Activated B cell treated with CpG ODN at 0.5 μM for 24 hours (primary cell): ENCODE measurements around the gene CIAO2B. TPM values are rescaled to one million over a fixed set of nuclear protein-coding genes. Genes with fewer than 3 reads are reported as not detected.

Source experiments
- ATAC-seq: fragments of 200-7000 bp; cut with Tn5 transposase; one replicate; pipeline ENCODE4 v1.10.0; 2021; ENCODE audit warnings: low read depth, mild to moderate bottlenecking, moderate library complexity
- CTCF ChIA-PET: fragments of 350-600 bp; sonication (Branson Sonifier 250); formaldehyde crosslinking; loops from one replicate; lab custom pipeline; 2021; ENCODE audit warnings: antibody characterized with exemption; lab: Charles Lee
- POLR2A ChIA-PET: fragments of 350-600 bp; sonication (Branson Sonifier 250); formaldehyde crosslinking; loops from one replicate; lab custom pipeline; 2021; ENCODE audit warnings: antibody characterized with exemption; lab: Charles Lee
- DNase-seq: peaks from one replicate; pipeline ENCODE4 v3.0.0; 2022
- H3K27ac Mint-ChIP-seq: one replicate; pipeline ENCODE4 v1.8.0; 2020; ENCODE audit warnings: mixed read lengths
- H3K27me3 Mint-ChIP-seq: one replicate; pipeline ENCODE4 v1.8.0; 2021; ENCODE audit warnings: mixed read lengths
- H3K36me3 Mint-ChIP-seq: one replicate; pipeline ENCODE4 v1.8.0; 2021; ENCODE audit warnings: low read depth, mixed read lengths
- H3K4me1 Mint-ChIP-seq: one replicate; pipeline ENCODE4 v1.8.0; 2021; ENCODE audit warnings: mixed read lengths
- H3K4me3 Mint-ChIP-seq: one replicate; pipeline ENCODE4 v1.8.0; 2020; ENCODE audit warnings: mild to moderate bottlenecking, mixed read lengths
- H3K9me3 Mint-ChIP-seq: one replicate; pipeline ENCODE4 v1.8.0; 2020; ENCODE audit warnings: mixed read lengths
- CTCF ChIP-seq: fragments of 200-600 bp; IDR thresholded peaks from one replicate; pipeline ENCODE4 v1.8.0; 2022; ENCODE audit warnings: antibody characterized with exemption, mild to moderate bottlenecking
- intact Hi-C: fragments of 100-400 bp; cut with micrococcal nuclease; formaldehyde crosslinking; loops from one replicate; pipeline ENCODE4 v1.15.1; 2024
- total RNA-seq: library from RNA; stranded (reverse); gene quantifications from 2 replicates; pipeline ENCODE4 v1.2.3, GENCODE V29; 2022

CIAO2B gene
- total RNA-seq, 1 donor from 2014 or later = 66.2 TPM

GRCh38 chr16:66915041-66915440 is 19.2 kb downstream of the CIAO2B start:
- no peak for TF ChIP-seq CTCF
- ChIA-PET CTCF (no interaction called here), POLR2A (no interaction called here)
- intact Hi-C loops = no loop called here
- ATAC-seq (no peak), DNase-seq (no peak)
- H3K27me3 Mint-ChIP-seq = peaks cover 5% of the 10 kb centered on the region
- no peak overlapping the region for H3K27ac Mint-ChIP-seq
- no peaks in the 10 kb centered on the region for H3K36me3 Mint-ChIP-seq
- no peaks in the 10 kb centered on the region for H3K9me3 Mint-ChIP-seq
- H3K4me3 Mint-ChIP-seq = no peak overlapping the region
- H3K4me1 Mint-ChIP-seq = no peaks in the 10 kb centered on the region

- Mint-ChIP-seq H3K4me3 (no peak overlapping the region), H3K27me3 (peaks cover 5% of the 10 kb centered on the region), H3K4me1 (no peaks in the 10 kb centered on the region), H3K27ac (no peak overlapping the region), H3K9me3 (no peaks in the 10 kb centered on the region), H3K36me3 (no peaks in the 10 kb centered on the region)
- ChIA-PET CTCF (no interaction called here), POLR2A (no interaction called here)
- DNase-seq = no peak
- intact Hi-C loops = no loop called here
- no peak for ATAC-seq
- no peak for TF ChIP-seq CTCF
Measured at GRCh38 chr16:66914541-66914940, 19.7 kb downstream of the CIAO2B start.

- ChIA-PET POLR2A (no interaction called here), CTCF (no interaction called here)
- Mint-ChIP-seq H3K4me3 (no peak overlapping the region), H3K27ac (no peak overlapping the region), H3K9me3 (no peaks in the 10 kb centered on the region), H3K36me3 (no peaks in the 10 kb centered on the region), H3K27me3 (peaks cover 3% of the 10 kb centered on the region), H3K4me1 (no peaks in the 10 kb centered on the region)
- TF ChIP-seq CTCF = no peak
- ATAC-seq (no peak), DNase-seq (no peak)
- intact Hi-C loops = no loop called here
Measured at GRCh38 chr16:66913711-66914110, 20.5 kb downstream of the CIAO2B start.

- no peaks in the 10 kb centered on the region for H3K36me3 Mint-ChIP-seq
- H3K9me3 Mint-ChIP-seq = no peaks in the 10 kb centered on the region
- TF ChIP-seq CTCF = no peak
- CTCF ChIA-PET = no interaction called here
- peaks cover 7% of the 10 kb centered on the region for H3K27me3 Mint-ChIP-seq
- ATAC-seq = no peak
- no peak overlapping the region for H3K4me3 Mint-ChIP-seq
- H3K27ac Mint-ChIP-seq = no peak overlapping the region
- H3K4me1 Mint-ChIP-seq = no peaks in the 10 kb centered on the region
- intact Hi-C loops = no loop called here
- POLR2A ChIA-PET = no interaction called here
- no peak for DNase-seq
Measured at GRCh38 chr16:66913081-66913480, 21.1 kb downstream of the CIAO2B start.

- Mint-ChIP-seq H3K27me3 (peaks cover 7% of the 10 kb centered on the region), H3K4me1 (no peaks in the 10 kb centered on the region), H3K27ac (no peak overlapping the region), H3K9me3 (no peaks in the 10 kb centered on the region), H3K36me3 (no peaks in the 10 kb centered on the region), H3K4me3 (no peak overlapping the region)
- POLR2A ChIA-PET = no interaction called here
- CTCF ChIA-PET = no interaction called here
- intact Hi-C loops = no loop called here
- no peak for ATAC-seq
- no peak for DNase-seq
- TF ChIP-seq CTCF = no peak
Measured at GRCh38 chr16:66911801-66912200, 22.4 kb downstream of the CIAO2B start.
